ENCODE data around the gene MRPL12. TPM values are rescaled to one million over a fixed set of nuclear protein-coding genes. Genes with fewer than 3 reads are reported as not detected.

Gene MRPL12
- total RNA-seq, 1 experiment from 2014 or later = 108 TPM

- DNase-seq (no peak), ATAC-seq (no peak)
- ChIA-PET CTCF (no interaction called here), POLR2A (ENCODE audit: unreplicated experiment) (no interaction called here)
- H3K79me2 ChIP-seq (ENCODE audit: low read length) = peaks cover 7% of the 10 kb centered on the region
- no peaks in the 10 kb centered on the region for H3K36me3 ChIP-seq (ENCODE audit: low read depth, low read length)
- no peaks in the 10 kb centered on the region for H3K27me3 ChIP-seq (ENCODE audit: low read length)
- no peak for TF ChIP-seq CTCF (conservative IDR thresholded peaks at IDR 0.05; ENCODE audit: low read depth, low read length)
- TF ChIP-seq EZH2phosphoT487 (IDR thresholded peaks at IDR 0.05; ENCODE audit: borderline replicate concordance, low read length) = no peak
- TF ChIP-seq EZH2 (IDR thresholded peaks at IDR 0.05; ENCODE audit: low read length, unreplicated experiment) = no peak
- no peak overlapping the region for H3K4me3 ChIP-seq (ENCODE audit: low read length)
- no peak overlapping the region for H3K4me2 ChIP-seq (ENCODE audit: low read length)
- no peak overlapping the region for H3K9ac ChIP-seq (ENCODE audit: low read length)
- H3K9me2 ChIP-seq (replicated peaks; ENCODE audit: low read length) = no peaks in the 10 kb centered on the region
- H3K4me1 ChIP-seq (ENCODE audit: insufficient read depth, low read length) = peaks cover 30% of the 10 kb centered on the region
- BruUV-seq (replicated peaks) = no TSS peak
- H2AFZ ChIP-seq (ENCODE audit: low read length) = no peak overlapping the region
- H3K27ac ChIP-seq (ENCODE audit: low read length) = peak overlapping the region; percentile 56; the same call in 1 of the 2 replicates
- H3K9me3 ChIP-seq (ENCODE audit: low read length) = no peaks in the 10 kb centered on the region
- no peaks in the 10 kb centered on the region for H4K20me1 ChIP-seq (ENCODE audit: low read length)
- H3F3A ChIP-seq (ENCODE audit: low read length, unreplicated experiment) = no peaks in the 10 kb centered on the region
- intact Hi-C loops (cut with micrococcal nuclease) = no loop called here
These were observed 42.7 kb upstream of the MRPL12 start for GRCh38 chr17:81660441-81660840.

DNA sequence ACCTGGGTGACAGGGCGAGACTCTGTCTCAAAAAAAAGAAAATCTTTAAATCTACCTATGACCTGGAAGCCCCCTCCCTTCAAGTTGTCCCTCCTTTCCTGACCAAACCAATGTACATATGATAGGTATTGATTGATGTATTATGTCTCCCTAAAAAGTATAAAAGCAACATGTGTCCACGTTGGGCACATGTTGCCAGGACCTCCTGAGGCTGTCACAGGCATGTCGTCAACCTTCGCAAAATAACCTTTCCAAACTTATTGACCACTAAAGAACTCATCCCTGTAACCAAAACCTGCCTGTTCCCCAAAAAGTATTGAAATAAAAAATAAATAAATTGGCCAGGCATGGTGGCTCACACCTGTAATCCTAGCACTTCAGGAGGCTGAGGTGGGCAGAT lies 41.2 kb upstream of the MRPL12 start:
- Histone ChIP-seq H3K9ac (ENCODE audit: low read length) (no peak overlapping the region), H2AFZ (ENCODE audit: low read length) (no peak overlapping the region), H3K27ac (ENCODE audit: low read length) (no peak overlapping the region), H3K79me2 (ENCODE audit: low read length) (peaks cover 21% of the 10 kb centered on the region), H3K4me2 (ENCODE audit: low read length) (no peak overlapping the region), H3K9me2 (replicated peaks; ENCODE audit: low read length) (no peaks in the 10 kb centered on the region), H3F3A (ENCODE audit: low read length, unreplicated experiment) (no peaks in the 10 kb centered on the region), H4K20me1 (ENCODE audit: low read length) (no peaks in the 10 kb centered on the region), H3K4me1 (ENCODE audit: insufficient read depth, low read length) (peaks cover 36% of the 10 kb centered on the region), H3K4me3 (ENCODE audit: low read length) (no peak overlapping the region), H3K36me3 (ENCODE audit: low read depth, low read length) (no peaks in the 10 kb centered on the region), H3K27me3 (ENCODE audit: low read length) (no peaks in the 10 kb centered on the region), H3K9me3 (ENCODE audit: low read length) (no peaks in the 10 kb centered on the region)
- ATAC-seq = no peak
- BruUV-seq (replicated peaks) = no TSS peak
- TF ChIP-seq CTCF (conservative IDR thresholded peaks at IDR 0.05; ENCODE audit: low read depth, low read length) (no peak), EZH2 (IDR thresholded peaks at IDR 0.05; ENCODE audit: low read length, unreplicated experiment) (no peak), EZH2phosphoT487 (IDR thresholded peaks at IDR 0.05; ENCODE audit: borderline replicate concordance, low read length) (no peak)
- no peak for DNase-seq
- intact Hi-C loops (cut with micrococcal nuclease) = no loop called here
- POLR2A ChIA-PET (ENCODE audit: unreplicated experiment) = no interaction called here
- CTCF ChIA-PET = no interaction called here

- H3K4me1 ChIP-seq (ENCODE audit: insufficient read depth, low read length) = peaks cover 46% of the 10 kb centered on the region
- no peak overlapping the region for H3K9ac ChIP-seq (ENCODE audit: low read length)
- POLR2A ChIA-PET (ENCODE audit: unreplicated experiment) = no interaction called here
- ATAC-seq = no peak
- H3K27me3 ChIP-seq (ENCODE audit: low read length) = no peaks in the 10 kb centered on the region
- CTCF ChIA-PET = no interaction called here
- H4K20me1 ChIP-seq (ENCODE audit: low read length) = no peaks in the 10 kb centered on the region
- no peaks in the 10 kb centered on the region for H3K9me3 ChIP-seq (ENCODE audit: low read length)
- TF ChIP-seq EZH2phosphoT487 (IDR thresholded peaks at IDR 0.05; ENCODE audit: borderline replicate concordance, low read length) (no peak), EZH2 (IDR thresholded peaks at IDR 0.05; ENCODE audit: low read length, unreplicated experiment) (no peak), CTCF (conservative IDR thresholded peaks at IDR 0.05; ENCODE audit: low read depth, low read length) (no peak)
- H3K36me3 ChIP-seq (ENCODE audit: low read depth, low read length) = peaks cover 4% of the 10 kb centered on the region; the same call in 1 of the 2 replicates
- H3K79me2 ChIP-seq (ENCODE audit: low read length) = peaks cover 41% of the 10 kb centered on the region
- no peaks in the 10 kb centered on the region for H3K9me2 ChIP-seq (replicated peaks; ENCODE audit: low read length)
- H3K4me2 ChIP-seq (ENCODE audit: low read length) = no peak overlapping the region
- peak; percentile 65 for DNase-seq
- H3K4me3 ChIP-seq (ENCODE audit: low read length) = no peak overlapping the region
- no peak overlapping the region for H3K27ac ChIP-seq (ENCODE audit: low read length)
- H2AFZ ChIP-seq (ENCODE audit: low read length) = no peak overlapping the region
- no peaks in the 10 kb centered on the region for H3F3A ChIP-seq (ENCODE audit: low read length, unreplicated experiment)
- intact Hi-C loops (cut with micrococcal nuclease) = no loop called here
- no TSS peak for BruUV-seq (replicated peaks)
These were observed 39.1 kb upstream of the MRPL12 start for GRCh38 chr17:81664051-81664470.

Data from PC-3 (cell line).